Right lobe of liver (tissue), 6 donors: ENCODE data around the gene MME. TPM values are rescaled to one million over a fixed set of nuclear protein-coding genes. Genes with fewer than 3 reads are reported as not detected.

Experiments
- ATAC-seq, 4 donors: fragments of 200-7000 bp; cut with Tn5 transposase; one replicate each; pipeline ENCODE4 v1.9.1; 2020; ENCODE audit warnings: mild to moderate bottlenecking in 4 of 4, moderate library complexity in 4 of 4
- DNase-seq, 3 donors: peaks; one replicate each; pipeline ENCODE4 v3.0.0-alpha.2; 2020
- H3K27ac ChIP-seq, 3 donors: fragments of 200-600 bp; one replicate each; pipeline ENCODE4 v1.8.0; 2022
- H3K27me3 ChIP-seq, 2 donors: fragments of 200-600 bp; one replicate each; pipeline ENCODE4 v1.8.0; 2022
- H3K36me3 ChIP-seq, 4 donors: fragments of 200-600 bp; sonication (generic) in 1 of 4; one replicate each; pipeline versions ENCODE4 v1.5.1 to v1.8.0; 2017 to 2022; ENCODE audit warnings: control low read depth in 1 of 4
- H3K4me1 ChIP-seq, 4 donors: fragments of 200-600 bp; sonication (generic) in 1 of 4; one replicate each; pipeline versions ENCODE4 v1.5.1 to v1.8.0; 2017 to 2022; ENCODE audit warnings: control low read depth in 1 of 4
- H3K4me3 ChIP-seq, 3 donors: fragments of 200-600 bp; one replicate each; pipeline ENCODE4 v1.8.0; 2022
- H3K9me3 ChIP-seq, 4 donors: fragments of 200-600 bp; sonication (generic) in 1 of 4; one replicate each; pipeline versions ENCODE4 v1.5.1 to v1.8.0; 2017 to 2022; ENCODE audit warnings: control low read depth in 1 of 4
- CTCF ChIP-seq, 4 donors: fragments of 200-600 bp in 3 of 4; fragments of 450-650 bp in 1 of 4; IDR thresholded peaks; one replicate each; pipeline versions ENCODE4 v1.5.1 to v1.8.0; 2016 to 2022; ENCODE audit warnings: antibody characterized with exemption in 4 of 4, mild to moderate bottlenecking in 2 of 4
- POLR2A ChIP-seq: fragments of 450-650 bp; IDR thresholded peaks from one replicate; pipeline ENCODE4 v1.6.1; 2017; ENCODE audit warnings: antibody characterized with exemption, mild to moderate bottlenecking
- WGBS: methylation state at CpG from one replicate; pipeline ENCODE4 v1.1.6; 2018; ENCODE audit warnings: low coverage, low lambda C conversion rate; ENCODE audit not compliant: insufficient coverage; ENCODE audit errors: missing lambda C conversion rate; 5-methylcytosine and 5-hydroxymethylcytosine counted together
- intact Hi-C, 2 donors: fragments of 100-400 bp; cut with DNase I; formaldehyde crosslinking; loops; one replicate each; pipeline versions ENCODE4 v1.11.2 to v1.14.1; 2022
- total RNA-seq, 6 experiments: library from RNA; depleted of rRNA in 2 of 6; stranded (reverse); fragments of >200 nt in 2 of 6; fragmentation: NEBNext Ultra II Directional in 3 of 6; extraction: Animal tissue kit (Norgen Biotek cat#: 25700) in 3 of 6; gene quantifications; one replicate each; pipeline versions ENCODE4 v1.1.0 to v1.2.4, GENCODE V29; 2016 to 2023
- donor health status: DM: no; HTN: yes; CAD: no.
- donor health status: DM: no; HTN: no; CAD: no.
- donor health status: DM: no; HTN: no; CAD: no.
- donor health status: DM: no; HTN: yes; CAD: no.
- donor health status: DM: no; HTN: yes; CAD: no.

The MME gene
- total RNA-seq, 6 experiments from 2014 or later, result 9.9 to 79.1 (median 35.1) TPM

- WGBS, result 96% methylated on average over 4 of the region's 4 CpGs
Observed at GRCh38 chr3:155049959-155050358, 30.2 kb upstream of the MME start.

DNA sequence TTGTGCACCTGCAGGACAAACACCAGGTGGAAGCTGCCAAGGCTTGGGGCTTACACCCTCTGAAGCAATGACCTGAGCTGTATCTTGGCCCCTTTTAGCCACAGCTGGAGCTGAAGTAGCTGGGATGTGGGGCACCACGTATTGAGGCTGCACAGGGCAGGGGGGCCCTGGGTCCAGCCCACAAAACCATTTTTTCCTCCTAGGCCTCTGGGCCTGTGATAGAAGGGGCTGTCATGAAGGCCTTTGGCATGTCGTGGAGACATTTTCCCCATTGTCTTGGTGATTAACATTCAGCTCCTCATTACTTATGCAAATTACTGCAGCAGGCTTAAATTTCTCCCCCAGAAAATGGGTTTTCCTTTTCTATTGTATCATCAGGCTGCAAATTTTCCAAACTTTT, 27.6 kb upstream of the MME start:
- no peak overlapping the region for H3K4me3 ChIP-seq
- H3K27me3 ChIP-seq, result no peaks in the 10 kb centered on the region
- DNase-seq (no peak), ATAC-seq (no peak)
- H3K36me3 ChIP-seq, result no peaks in the 10 kb centered on the region
- no peak overlapping the region for H3K27ac ChIP-seq
- intact Hi-C loops, result no loop called here
- WGBS, result 60% methylated on average over 1 of the region's 2 CpGs
- H3K9me3 ChIP-seq, result no peaks in the 10 kb centered on the region
- TF ChIP-seq CTCF (IDR thresholded peaks at IDR 0.05), result no peak
- TF ChIP-seq POLR2A, result no peak
- H3K4me1 ChIP-seq, result no peaks in the 10 kb centered on the region

More at GRCh38 chr3:155049959-155050358, 30.2 kb upstream of the MME start:
- no peak for TF ChIP-seq CTCF (IDR thresholded peaks at IDR 0.05)
- no peak for TF ChIP-seq POLR2A
- no peaks in the 10 kb centered on the region for H3K4me1 ChIP-seq
- H3K27ac ChIP-seq, result no peak overlapping the region
- ATAC-seq (no peak), DNase-seq (no peak)
- no peaks in the 10 kb centered on the region for H3K9me3 ChIP-seq
- H3K4me3 ChIP-seq, result no peak overlapping the region
- H3K36me3 ChIP-seq, result no peaks in the 10 kb centered on the region
- intact Hi-C loops, result no loop called here
- H3K27me3 ChIP-seq, result no peaks in the 10 kb centered on the region

GRCh38 chr3:155053756-155054155, 26.4 kb upstream of the MME start:
- H3K27ac ChIP-seq, result no peak overlapping the region
- H3K4me1 ChIP-seq, result no peaks in the 10 kb centered on the region
- no peaks in the 10 kb centered on the region for H3K27me3 ChIP-seq
- no peak overlapping the region for H3K4me3 ChIP-seq
- no peaks in the 10 kb centered on the region for H3K36me3 ChIP-seq
- no peak for ATAC-seq
- TF ChIP-seq POLR2A, result no peak
- WGBS, result no CpG with 5 or more reads among the region's 1 CpG
- intact Hi-C loops, result no loop called here
- no peaks in the 10 kb centered on the region for H3K9me3 ChIP-seq
- DNase-seq, result no peak

GRCh38 chr3:155064920-155065319, 15.2 kb upstream of the MME start:
- Histone ChIP-seq H3K4me1 (no peaks in the 10 kb centered on the region), H3K36me3 (no peaks in the 10 kb centered on the region), H3K9me3 (no peaks in the 10 kb centered on the region), H3K27me3 (no peaks in the 10 kb centered on the region), H3K4me3 (no peak overlapping the region), H3K27ac (no peak overlapping the region)
- DNase-seq, result no peak
- ATAC-seq, result no peak
- 59% methylated on average over 1 of the region's 1 CpG for WGBS
- TF ChIP-seq CTCF (IDR thresholded peaks at IDR 0.05), result no peak
- TF ChIP-seq POLR2A, result no peak
- intact Hi-C loops, result no loop called here

DNA sequence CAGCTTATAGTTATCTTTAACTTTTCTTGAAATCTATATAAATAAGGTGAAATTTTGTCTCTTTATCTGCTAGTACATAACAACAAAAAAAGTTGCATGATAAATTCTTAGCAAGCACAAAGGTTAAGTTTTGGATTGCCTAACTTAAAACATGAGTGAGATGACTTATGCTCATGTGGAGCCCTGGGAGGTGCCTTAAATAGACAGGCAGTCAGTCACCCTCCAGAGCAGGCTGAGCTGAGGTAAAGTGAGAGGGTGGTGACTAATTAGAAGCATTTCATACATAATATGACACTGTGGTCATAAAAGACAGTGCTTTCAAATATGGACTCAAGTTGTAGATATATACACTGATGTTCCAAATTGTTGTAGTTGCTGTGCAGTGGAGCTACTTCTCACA, 14.6 kb upstream of the MME start:
- H3K27me3 ChIP-seq, result no peaks in the 10 kb centered on the region
- H3K4me1 ChIP-seq, result no peaks in the 10 kb centered on the region
- no peak overlapping the region for H3K4me3 ChIP-seq
- ATAC-seq (peak in 1 of 4 donors; percentile 39), DNase-seq (no peak)
- intact Hi-C loops, result no loop called here
- no peak for TF ChIP-seq CTCF (IDR thresholded peaks at IDR 0.05)
- TF ChIP-seq POLR2A, result no peak
- H3K36me3 ChIP-seq, result no peaks in the 10 kb centered on the region
- no peak overlapping the region for H3K27ac ChIP-seq
- H3K9me3 ChIP-seq, result no peaks in the 10 kb centered on the region
